Osteoblast (primary cell): Measurements from ENCODE around the gene RASAL2. TPM values are rescaled to one million over a fixed set of nuclear protein-coding genes. Genes with fewer than 3 reads are reported as not detected.
"Not testable (repeated sequence)": the region's sequence is repeated elsewhere in the genome, so short reads cannot be mapped to it uniquely, and the experiment has no call there.

Experiments
- DNase-seq: peaks from one replicate; pipeline ENCODE4 v3.0.0; 2011; ENCODE audit warnings: low spot score, mixed read lengths; ENCODE audit not compliant: insufficient read length; ENCODE audit errors: missing footprints
- H2AFZ ChIP-seq: 2 replicates; pipeline ENCODE4 v1.6.0; 2011; ENCODE audit warnings: mild to moderate bottlenecking, low read length
- H3K27ac ChIP-seq: 2 replicates; pipeline ENCODE4 v1.5.1; 2011; ENCODE audit warnings: mild to moderate bottlenecking, low read depth, low read length, moderate library complexity
- H3K27me3 ChIP-seq: 2 replicates; pipeline ENCODE4 v1.6.0; 2012; ENCODE audit warnings: mild to moderate bottlenecking, control low read depth, inconsistent platforms, low read length, moderate library complexity; ENCODE audit not compliant: insufficient read depth
- H3K36me3 ChIP-seq: 2 replicates; pipeline ENCODE4 v1.5.1; 2011; ENCODE audit warnings: mild to moderate bottlenecking, low read length, control low read depth, moderate library complexity; ENCODE audit not compliant: insufficient read depth
- H3K4me1 ChIP-seq: 2 replicates; pipeline ENCODE4 v1.5.1; 2011; ENCODE audit warnings: mild to moderate bottlenecking, low read length, control low read depth, moderate library complexity; ENCODE audit not compliant: insufficient read depth
- H3K4me2 ChIP-seq: 2 replicates; pipeline ENCODE4 v1.6.0; 2011; ENCODE audit warnings: mild to moderate bottlenecking, low read length; ENCODE audit not compliant: insufficient read depth
- H3K4me3 ChIP-seq: fragments of 200-600 bp; sonication (generic); 3 replicates; pipeline ENCODE4 v1.5.1; 2012; ENCODE audit warnings: mild to moderate bottlenecking, low read length, inconsistent platforms; ENCODE audit not compliant: insufficient read depth
- H3K79me2 ChIP-seq: 2 replicates; pipeline ENCODE4 v1.6.0; 2012; ENCODE audit warnings: mild to moderate bottlenecking, low read length, control low read depth, inconsistent platforms; ENCODE audit not compliant: insufficient read depth
- H3K9me3 ChIP-seq: 2 replicates; pipeline ENCODE4 v1.5.1; 2011; ENCODE audit warnings: low read depth, low read length, control low read depth
- H4K20me1 ChIP-seq: 2 replicates; pipeline ENCODE4 v1.6.0; 2012; ENCODE audit warnings: mild to moderate bottlenecking, low read length, control low read depth; ENCODE audit not compliant: insufficient read depth
- CTCF ChIP-seq: IDR thresholded peaks from 2 replicates; pipeline ENCODE4 v1.5.1; 2011; ENCODE audit warnings: mild to moderate bottlenecking, low read depth, low read length, moderate library complexity; ENCODE audit errors: extremely low read depth
- total RNA-seq: library from RNA; depleted of rRNA; stranded (reverse); fragments of >200 nt; gene quantifications from 2 replicates; pipeline ENCODE4 v1.2.3, GENCODE V29; 2012

The RASAL2 gene
- total RNA-seq, 1 donor = 59.4 TPM

GRCh38 chr1:178115260-178115659 lies 21.4 kb downstream of the RASAL2 start:
- peaks cover 28% of the 10 kb centered on the region for H4K20me1 ChIP-seq
- no peak for DNase-seq
- no peaks in the 10 kb centered on the region for H3K36me3 ChIP-seq
- no peaks in the 10 kb centered on the region for H3K4me1 ChIP-seq
- H3K27ac ChIP-seq = no peak overlapping the region
- no peak overlapping the region for H3K4me2 ChIP-seq
- H2AFZ ChIP-seq = no peak overlapping the region
- peaks cover 88% of the 10 kb centered on the region for H3K79me2 ChIP-seq
- H3K4me3 ChIP-seq = no peak overlapping the region
- no peak for TF ChIP-seq CTCF
- no peaks in the 10 kb centered on the region for H3K9me3 ChIP-seq
- H3K27me3 ChIP-seq = no peaks in the 10 kb centered on the region

- TF ChIP-seq CTCF = no peak
- DNase-seq = no peak
- H3K4me1 ChIP-seq = peaks cover 6% of the 10 kb centered on the region
- H3K4me3 ChIP-seq = no peak overlapping the region
- no peak overlapping the region for H3K4me2 ChIP-seq
- H3K36me3 ChIP-seq = no peaks in the 10 kb centered on the region
- no peaks in the 10 kb centered on the region for H3K27me3 ChIP-seq
- H3K9me3 ChIP-seq = no peaks in the 10 kb centered on the region
- H4K20me1 ChIP-seq = peaks cover 26% of the 10 kb centered on the region
- H3K79me2 ChIP-seq = peaks cover 92% of the 10 kb centered on the region
- H2AFZ ChIP-seq = no peak overlapping the region
- H3K27ac ChIP-seq = no peak overlapping the region
These were observed 24.6 kb downstream of the RASAL2 start for GRCh38 chr1:178118524-178118923.

- H3K9me3 ChIP-seq = no peaks in the 10 kb centered on the region
- H3K4me1 ChIP-seq = peaks cover 6% of the 10 kb centered on the region
- no peak overlapping the region for H3K27ac ChIP-seq
- H3K27me3 ChIP-seq = no peaks in the 10 kb centered on the region
- no peaks in the 10 kb centered on the region for H3K36me3 ChIP-seq
- no peak overlapping the region for H2AFZ ChIP-seq
- H3K4me2 ChIP-seq = no peak overlapping the region
- no peak overlapping the region for H3K4me3 ChIP-seq
- no peak for DNase-seq
- peaks cover 92% of the 10 kb centered on the region for H3K79me2 ChIP-seq
- TF ChIP-seq CTCF = no peak
- H4K20me1 ChIP-seq = peaks cover 26% of the 10 kb centered on the region
These were observed 25.7 kb downstream of the RASAL2 start for GRCh38 chr1:178119628-178120027.

GRCh38 chr1:178120088-178120487 lies 26.2 kb downstream of the RASAL2 start:
- Histone ChIP-seq H3K27me3 (no peaks in the 10 kb centered on the region), H4K20me1 (peaks cover 26% of the 10 kb centered on the region), H3K79me2 (peaks cover 92% of the 10 kb centered on the region), H3K9me3 (no peaks in the 10 kb centered on the region), H2AFZ (no peak overlapping the region), H3K4me2 (no peak overlapping the region), H3K36me3 (no peaks in the 10 kb centered on the region), H3K4me1 (peaks cover 6% of the 10 kb centered on the region), H3K27ac (no peak overlapping the region), H3K4me3 (no peak overlapping the region)
- no peak for DNase-seq
- TF ChIP-seq CTCF = no peak

GRCh38 chr1:178120520-178121052 lies 26.7 kb downstream of the RASAL2 start:
- H2AFZ ChIP-seq, H3K4me1 ChIP-seq, H3K9me3 ChIP-seq, H3K36me3 ChIP-seq, DNase-seq, H3K4me3 ChIP-seq, H3K27me3 ChIP-seq, H3K4me2 ChIP-seq, H3K27ac ChIP-seq: not testable (repeated sequence)
- Histone ChIP-seq H4K20me1 (peaks cover 22% of the 10 kb centered on the region), H3K79me2 (peaks cover 92% of the 10 kb centered on the region)
